MCF 10A (cell line): ENCODE data around the gene NKX2-8. TPM values are rescaled to one million over a fixed set of nuclear protein-coding genes. Genes with fewer than 3 reads are reported as not detected.

Source experiments
- BruUV-seq: library from RNA; stranded (reverse); fragments of 400-500 nt; replicated peaks from 2 replicates; lab custom pipeline; 2021; lab: Mats Ljungman, UMichigan
- CTCF ChIA-PET: fragments of 300-600 bp; sonication (Branson Sonifier 250); formaldehyde crosslinking; extraction: SDS; loops from one replicate; lab custom pipeline; 2021; ENCODE audit warnings: antibody characterized with exemption, inconsistent platforms; lab: Yijun Ruan, JAX
- POLR2A ChIA-PET: fragments of 300-600, 350-650 bp; sonication (Branson Sonifier 250); formaldehyde crosslinking; extraction: SDS; loops from one replicate; lab custom pipeline; 2020; ENCODE audit warnings: antibody characterized with exemption, inconsistent platforms; lab: Yijun Ruan, JAX
- DNase-seq: peaks from one replicate; pipeline ENCODE4 v3.0.0-alpha.2; 2018; ENCODE audit not compliant: unreplicated experiment
- H3K27ac Mint-ChIP-seq: one replicate; pipeline ENCODE4 v1.8.0; 2022; ENCODE audit warnings: mild to moderate bottlenecking, low read depth, mixed read lengths; ENCODE audit not compliant: unreplicated experiment
- H3K27me3 Mint-ChIP-seq: one replicate; pipeline ENCODE4 v1.8.0; 2022; ENCODE audit warnings: mixed read lengths; ENCODE audit not compliant: insufficient read depth, unreplicated experiment
- H3K36me3 Mint-ChIP-seq: one replicate; pipeline ENCODE4 v1.8.0; 2022; ENCODE audit warnings: mild to moderate bottlenecking, moderate library complexity, mixed read lengths; ENCODE audit not compliant: insufficient read depth, unreplicated experiment
- H3K4me1 Mint-ChIP-seq: one replicate; pipeline ENCODE4 v1.8.0; 2022; ENCODE audit warnings: mixed read lengths; ENCODE audit not compliant: insufficient read depth, unreplicated experiment
- H3K4me3 Mint-ChIP-seq: one replicate; pipeline ENCODE4 v1.8.0; 2022; ENCODE audit warnings: mild to moderate bottlenecking, moderate library complexity, mixed read lengths; ENCODE audit not compliant: unreplicated experiment
- H3K9me3 Mint-ChIP-seq: one replicate; pipeline ENCODE4 v1.8.0; 2022; ENCODE audit warnings: mixed read lengths; ENCODE audit not compliant: unreplicated experiment
- intact Hi-C: fragments of 100-400 bp; cut with micrococcal nuclease; formaldehyde crosslinking; loops from 2 replicates; pipeline ENCODE4 v1.14.1; 2022
- total RNA-seq: library from RNA; stranded (reverse); gene quantifications from 2 replicates; pipeline ENCODE4 v1.2.3, GENCODE V29; 2022
- TF ChIP-seq, protein P1 (sequence below): fragments of 200-600 bp; IDR thresholded peaks from one replicate; pipeline ENCODE4 v1.8.0; 2022; ENCODE audit warnings: antibody characterized with exemption, mild to moderate bottlenecking; ENCODE audit not compliant: unreplicated experiment

Gene NKX2-8
- total RNA-seq, 1 experiment from 2014 or later: 4.8 TPM

DNA sequence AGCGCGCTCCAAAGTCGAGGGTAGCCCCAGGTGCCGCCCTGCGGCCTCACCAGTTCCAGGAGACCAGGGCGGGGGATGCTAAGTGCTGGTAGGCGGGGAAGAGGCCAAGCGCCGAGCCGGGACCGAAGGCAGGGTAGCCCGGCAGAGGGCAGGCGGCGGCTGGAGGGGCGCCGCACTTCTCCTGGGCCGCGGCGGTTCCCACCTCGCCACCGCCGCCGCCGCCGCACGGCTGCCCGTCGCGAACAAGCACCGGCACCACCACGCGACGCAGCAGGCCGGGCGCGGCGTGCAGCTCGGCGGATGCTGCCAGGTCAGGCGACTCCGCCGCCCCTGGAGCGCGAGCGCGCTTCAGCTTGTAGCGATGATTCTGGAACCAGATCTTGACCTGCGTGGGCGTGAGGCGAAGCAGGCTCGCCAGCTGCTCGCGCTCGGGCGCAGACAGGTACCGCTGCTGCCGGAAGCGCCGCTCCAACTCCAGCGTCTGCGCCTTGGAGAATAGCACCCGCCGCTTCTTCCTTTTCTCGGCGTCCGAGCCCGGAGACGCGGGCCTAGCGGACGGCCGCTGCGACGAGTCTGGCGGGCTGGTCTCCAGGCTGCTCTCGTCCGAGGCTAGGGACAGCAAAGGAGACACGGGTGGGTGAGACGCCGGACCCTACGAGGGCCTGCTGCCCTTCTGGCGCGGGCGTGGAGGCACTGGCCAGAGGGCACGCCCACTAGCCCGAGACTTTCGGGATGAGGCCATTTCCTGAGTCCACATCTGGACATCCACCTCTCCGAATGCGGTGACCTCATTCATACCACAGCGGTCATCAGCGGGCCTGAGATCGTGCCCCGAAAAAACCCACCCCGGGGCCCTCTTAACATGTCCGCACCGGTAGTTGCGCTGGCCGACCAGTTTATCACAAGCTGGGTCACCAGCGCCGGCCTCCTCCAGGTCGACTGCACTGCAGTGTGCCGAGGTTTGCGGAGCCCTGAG, 1.3 kb downstream of the NKX2-8 start:
- DNase-seq: peak; percentile 65
- TF ChIP-seq, protein P1, sequence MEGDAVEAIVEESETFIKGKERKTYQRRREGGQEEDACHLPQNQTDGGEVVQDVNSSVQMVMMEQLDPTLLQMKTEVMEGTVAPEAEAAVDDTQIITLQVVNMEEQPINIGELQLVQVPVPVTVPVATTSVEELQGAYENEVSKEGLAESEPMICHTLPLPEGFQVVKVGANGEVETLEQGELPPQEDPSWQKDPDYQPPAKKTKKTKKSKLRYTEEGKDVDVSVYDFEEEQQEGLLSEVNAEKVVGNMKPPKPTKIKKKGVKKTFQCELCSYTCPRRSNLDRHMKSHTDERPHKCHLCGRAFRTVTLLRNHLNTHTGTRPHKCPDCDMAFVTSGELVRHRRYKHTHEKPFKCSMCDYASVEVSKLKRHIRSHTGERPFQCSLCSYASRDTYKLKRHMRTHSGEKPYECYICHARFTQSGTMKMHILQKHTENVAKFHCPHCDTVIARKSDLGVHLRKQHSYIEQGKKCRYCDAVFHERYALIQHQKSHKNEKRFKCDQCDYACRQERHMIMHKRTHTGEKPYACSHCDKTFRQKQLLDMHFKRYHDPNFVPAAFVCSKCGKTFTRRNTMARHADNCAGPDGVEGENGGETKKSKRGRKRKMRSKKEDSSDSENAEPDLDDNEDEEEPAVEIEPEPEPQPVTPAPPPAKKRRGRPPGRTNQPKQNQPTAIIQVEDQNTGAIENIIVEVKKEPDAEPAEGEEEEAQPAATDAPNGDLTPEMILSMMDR: no peak
- Mint-ChIP-seq H3K4me3 (peak overlapping the region; percentile 75), H3K27me3 (no peaks in the 10 kb centered on the region), H3K36me3 (no peaks in the 10 kb centered on the region), H3K4me1 (no peaks in the 10 kb centered on the region), H3K9me3 (no peaks in the 10 kb centered on the region), H3K27ac (no peak overlapping the region)
- ChIA-PET CTCF (interaction anchor here (0.7 to 4.8 kb wide), 4 partner anchors 23 to 361 kb away, joined by 3 to 36 read pairs (median 5); no protein-coding TSS in a partner anchor), POLR2A (interaction anchor here (0.6 to 2.2 kb wide), 4 partner anchors 9 to 591 kb away, joined by 3 to 8 read pairs (median 4); partner anchors contain the start of gene SLC25A21)
- BruUV-seq: no TSS peak
- intact Hi-C loops: loop anchor here (1.0 kb wide), 1 partner anchor 11 kb away; no protein-coding TSS in a partner anchor

DNA sequence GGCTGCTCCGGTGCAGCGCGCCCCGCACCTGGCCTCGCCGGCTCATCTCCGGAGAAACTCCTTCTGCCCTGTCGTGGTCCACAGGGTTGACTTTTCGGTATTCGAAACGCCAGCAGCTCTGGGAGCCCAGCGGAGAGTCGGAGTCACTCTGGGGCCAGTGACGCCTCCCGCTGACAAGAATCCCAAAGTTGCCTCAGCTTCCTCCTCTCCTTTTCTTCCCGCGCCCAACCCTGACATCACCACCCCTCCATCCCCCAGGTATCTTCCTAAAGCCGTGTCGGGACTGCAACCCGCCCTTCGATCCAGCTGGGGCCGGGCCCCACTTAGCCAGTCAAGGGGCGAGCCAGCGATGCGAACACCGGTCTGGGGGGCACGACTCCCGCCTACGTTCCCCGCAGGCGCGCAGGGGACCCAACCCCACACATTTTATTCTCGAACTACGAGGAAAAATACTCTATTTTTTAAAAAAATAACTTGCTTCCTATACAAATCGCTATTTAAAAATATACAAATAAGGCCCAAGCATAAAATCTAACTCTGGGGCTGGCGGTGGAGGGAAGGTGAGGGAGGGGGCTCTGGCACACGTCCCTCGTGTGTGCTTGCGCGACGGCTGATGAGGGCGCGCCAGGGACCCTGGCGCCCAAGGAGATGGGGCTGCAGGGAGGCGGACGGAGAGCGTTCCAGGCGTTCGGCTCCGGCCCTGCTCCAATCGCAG, 2.1 kb downstream of the NKX2-8 start:
- H3K27me3 Mint-ChIP-seq: no peaks in the 10 kb centered on the region
- no peaks in the 10 kb centered on the region for H3K36me3 Mint-ChIP-seq
- no peaks in the 10 kb centered on the region for H3K9me3 Mint-ChIP-seq
- peak overlapping the region; percentile 75 for H3K4me3 Mint-ChIP-seq
- no peaks in the 10 kb centered on the region for H3K4me1 Mint-ChIP-seq
- TF ChIP-seq, protein P1: no peak
- POLR2A ChIA-PET: interaction anchor here (0.6 to 2.2 kb wide), 4 partner anchors 8 to 360 kb away, joined by 3 to 8 read pairs (median 3); no protein-coding TSS in a partner anchor
- DNase-seq: no peak
- no peak overlapping the region for H3K27ac Mint-ChIP-seq
- BruUV-seq: no TSS peak
- CTCF ChIA-PET: interaction anchor here (0.7 to 1.9 kb wide), 6 partner anchors 24 to 362 kb away, joined by 3 to 9 read pairs (median 5); no protein-coding TSS in a partner anchor
- intact Hi-C loops: no loop called here

DNA sequence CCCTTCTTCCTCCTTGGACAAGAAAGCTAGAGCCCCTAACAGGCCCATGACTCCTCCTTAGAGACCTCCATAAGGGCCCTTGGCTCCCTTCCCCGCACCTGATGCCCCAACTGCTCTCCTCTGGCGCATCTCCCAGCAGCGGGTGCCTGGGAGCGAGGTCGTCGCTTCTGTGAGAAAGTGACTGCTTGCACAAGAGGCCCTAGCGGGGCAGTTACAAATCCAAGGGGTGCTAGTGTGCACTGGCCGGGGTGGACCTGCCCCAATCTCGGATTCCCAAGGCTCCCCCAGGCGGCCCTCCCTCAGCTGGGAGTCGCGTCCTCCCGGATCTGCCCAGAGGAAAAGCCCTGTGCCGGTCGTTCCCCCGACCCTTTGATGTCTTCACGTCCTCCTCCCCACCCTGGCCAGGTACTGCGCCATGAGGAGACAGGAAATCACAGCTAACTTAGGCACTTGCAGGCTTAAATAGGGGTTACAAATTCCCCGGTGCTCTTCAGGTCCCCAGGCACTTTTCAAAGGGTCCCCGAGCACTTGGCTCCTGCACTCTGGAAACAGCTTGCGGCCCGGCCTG, 2.8 kb downstream of the NKX2-8 start:
- no peaks in the 10 kb centered on the region for H3K9me3 Mint-ChIP-seq
- H3K27me3 Mint-ChIP-seq: no peaks in the 10 kb centered on the region
- H3K27ac Mint-ChIP-seq: no peak overlapping the region
- TF ChIP-seq, protein P1: no peak
- intact Hi-C loops: no loop called here
- no peak overlapping the region for H3K4me3 Mint-ChIP-seq
- POLR2A ChIA-PET: interaction anchor here (1.1 kb wide), 1 partner anchor 34 kb away, joined by 3 read pairs; no protein-coding TSS in a partner anchor
- no TSS peak for BruUV-seq
- no peaks in the 10 kb centered on the region for H3K4me1 Mint-ChIP-seq
- CTCF ChIA-PET: interaction anchor here (0.5 to 1.5 kb wide), 5 partner anchors 21 to 701 kb away, joined by 3 to 9 read pairs (median 3); no protein-coding TSS in a partner anchor
- DNase-seq: no peak
- H3K36me3 Mint-ChIP-seq: no peaks in the 10 kb centered on the region
